Germinal center (tissue), 1 donor: Measurements from ENCODE around the gene NDUFB6.
"Not testable (repeated sequence)": the region's sequence is repeated elsewhere in the genome, so short reads cannot be mapped to it uniquely, and the experiment has no call there.

Experiments
- DNase-seq: peaks from one replicate; pipeline ENCODE4 v3.0.0; 2012; ENCODE audit warnings: mixed read lengths, low spot score

The NDUFB6 gene

GRCh38 chr9:32524558-32524891 is 48.4 kb downstream of the NDUFB6 start:
- DNase-seq, result not testable (repeated sequence)

GRCh38 chr9:32523910-32524309 is 49.0 kb downstream of the NDUFB6 start:
- no peak for DNase-seq

- DNase-seq, result no peak
These were observed 54.7 kb downstream of the NDUFB6 start for GRCh38 chr9:32518276-32518675.

- no peak for DNase-seq
These were observed 56.7 kb downstream of the NDUFB6 start for GRCh38 chr9:32516241-32516640.

GRCh38 chr9:32508728-32509127 is 64.2 kb downstream of the NDUFB6 start:
- DNase-seq, result no peak

GRCh38 chr9:32503008-32503407 is 70.0 kb downstream of the NDUFB6 start:
- no peak for DNase-seq
